ENCODE data around the gene DOLK. TPM values are rescaled to one million over a fixed set of nuclear protein-coding genes. Genes with fewer than 3 reads are reported as not detected.

DOLK gene
- 10 to 100 TPM in 3 of 4 donors, 1 to 10 TPM in 1; 9.4 to 13.1 (median 12.3) TPM for total RNA-seq

GRCh38 chr9:128947527-128948301 lies at the start of gene DOLK, which contains the start of gene NUP188:
Gene DOLK, minus strand, starts transcription at chr9:128947603. Its CDS starts 300 bp downstream, at chr9:128947303.
Gene NUP188, plus strand, starts transcription at chr9:128947699. Its CDS starts 21 bp downstream, at chr9:128947720.
- peaks cover 0 to 57% (median 13%) of the 10 kb centered on the region in 4 donors for H3K4me1 ChIP-seq
- peak within 1 kb of the TSS; percentile 74 to 95 (median 92) for H3K27ac ChIP-seq
- TF ChIP-seq, protein P1, sequence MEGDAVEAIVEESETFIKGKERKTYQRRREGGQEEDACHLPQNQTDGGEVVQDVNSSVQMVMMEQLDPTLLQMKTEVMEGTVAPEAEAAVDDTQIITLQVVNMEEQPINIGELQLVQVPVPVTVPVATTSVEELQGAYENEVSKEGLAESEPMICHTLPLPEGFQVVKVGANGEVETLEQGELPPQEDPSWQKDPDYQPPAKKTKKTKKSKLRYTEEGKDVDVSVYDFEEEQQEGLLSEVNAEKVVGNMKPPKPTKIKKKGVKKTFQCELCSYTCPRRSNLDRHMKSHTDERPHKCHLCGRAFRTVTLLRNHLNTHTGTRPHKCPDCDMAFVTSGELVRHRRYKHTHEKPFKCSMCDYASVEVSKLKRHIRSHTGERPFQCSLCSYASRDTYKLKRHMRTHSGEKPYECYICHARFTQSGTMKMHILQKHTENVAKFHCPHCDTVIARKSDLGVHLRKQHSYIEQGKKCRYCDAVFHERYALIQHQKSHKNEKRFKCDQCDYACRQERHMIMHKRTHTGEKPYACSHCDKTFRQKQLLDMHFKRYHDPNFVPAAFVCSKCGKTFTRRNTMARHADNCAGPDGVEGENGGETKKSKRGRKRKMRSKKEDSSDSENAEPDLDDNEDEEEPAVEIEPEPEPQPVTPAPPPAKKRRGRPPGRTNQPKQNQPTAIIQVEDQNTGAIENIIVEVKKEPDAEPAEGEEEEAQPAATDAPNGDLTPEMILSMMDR (IDR thresholded peaks at IDR 0.05) = peak in 1 of 5 experiments; percentile 36
- TF ChIP-seq EP300 (IDR thresholded peaks at IDR 0.05) (peak; percentile 93 to 99), POLR2A (IDR thresholded peaks at IDR 0.05) (peak; percentile 87 to 95)
- peak within 1 kb of the TSS; percentile 70 to 94 (median 78) for H3K4me3 ChIP-seq
- no peaks in the 10 kb centered on the region for H3K27me3 ChIP-seq
- peaks cover 0 to 61% (median 0%) of the 10 kb centered on the region in 3 donors for H3K36me3 ChIP-seq
- DNase-seq (ENCODE audit: low spot score in 2 of 2) = peak; percentile 95 to 98
- 0 to 1% methylated on average over 55 to 67 of the region's 86 CpGs for WGBS, 2 donors
- H3K9me3 ChIP-seq = no peaks in the 10 kb centered on the region

GRCh38 chr9:128995791-128996190 lies 48.4 kb upstream of the DOLK start:
- Histone ChIP-seq H3K4me1 (peaks cover 0 to 4% (median 0%) of the 10 kb centered on the region in 4 donors), H3K9me3 (no peaks in the 10 kb centered on the region), H3K36me3 (peaks cover 3 to 98% (median 46%) of the 10 kb centered on the region in 3 donors), H3K4me3 (no peak overlapping the region), H3K27ac (peak overlapping the region in 2 of 4 donors; percentile 34 to 46), H3K27me3 (no peaks in the 10 kb centered on the region)
- WGBS, 2 donors = 42 to 51% methylated on average over 5 of the region's 5 CpGs
- TF ChIP-seq POLR2A (IDR thresholded peaks at IDR 0.05) (no peak), EP300 (IDR thresholded peaks at IDR 0.05) (no peak)
- TF ChIP-seq, protein P1 (IDR thresholded peaks at IDR 0.05) = no peak
- DNase-seq (ENCODE audit: low spot score in 2 of 2) = no peak

- Histone ChIP-seq H3K4me1 (peaks cover 0 to 4% (median 0%) of the 10 kb centered on the region in 4 donors), H3K36me3 (peaks cover 3 to 94% (median 25%) of the 10 kb centered on the region in 3 donors), H3K27ac (no peak overlapping the region), H3K4me3 (no peak overlapping the region), H3K27me3 (no peaks in the 10 kb centered on the region), H3K9me3 (no peaks in the 10 kb centered on the region)
- WGBS, 2 donors = 64 to 66% methylated on average over 7 of the region's 7 CpGs
- TF ChIP-seq, protein P1 (IDR thresholded peaks at IDR 0.05) = no peak
- TF ChIP-seq POLR2A (IDR thresholded peaks at IDR 0.05) (no peak), EP300 (IDR thresholded peaks at IDR 0.05) (no peak)
- no peak for DNase-seq (ENCODE audit: low spot score in 2 of 2)
Observed at GRCh38 chr9:128992995-128993394, 45.6 kb upstream of the DOLK start.

- no peaks in the 10 kb centered on the region for H3K27me3 ChIP-seq
- H3K36me3 ChIP-seq = peaks cover 2 to 94% (median 20%) of the 10 kb centered on the region in 3 donors
- no peak for TF ChIP-seq POLR2A (IDR thresholded peaks at IDR 0.05)
- TF ChIP-seq, protein P1 (IDR thresholded peaks at IDR 0.05) = no peak
- peak in 1 of 2 donors; percentile 51 for TF ChIP-seq EP300 (IDR thresholded peaks at IDR 0.05)
- peak overlapping the region in 3 of 4 donors; percentile 63 to 80 (median 72) for H3K27ac ChIP-seq
- DNase-seq (ENCODE audit: low spot score in 2 of 2) = no peak
- H3K4me3 ChIP-seq = peak overlapping the region in 1 of 4 donors; percentile 4
- WGBS, 2 donors = 47 to 58% methylated on average over 5 of the region's 5 CpGs
- peaks cover 0 to 5% (median 0%) of the 10 kb centered on the region in 4 donors for H3K4me1 ChIP-seq
- H3K9me3 ChIP-seq = no peaks in the 10 kb centered on the region
Observed at GRCh38 chr9:128987805-128988204, 40.4 kb upstream of the DOLK start.

DNA sequence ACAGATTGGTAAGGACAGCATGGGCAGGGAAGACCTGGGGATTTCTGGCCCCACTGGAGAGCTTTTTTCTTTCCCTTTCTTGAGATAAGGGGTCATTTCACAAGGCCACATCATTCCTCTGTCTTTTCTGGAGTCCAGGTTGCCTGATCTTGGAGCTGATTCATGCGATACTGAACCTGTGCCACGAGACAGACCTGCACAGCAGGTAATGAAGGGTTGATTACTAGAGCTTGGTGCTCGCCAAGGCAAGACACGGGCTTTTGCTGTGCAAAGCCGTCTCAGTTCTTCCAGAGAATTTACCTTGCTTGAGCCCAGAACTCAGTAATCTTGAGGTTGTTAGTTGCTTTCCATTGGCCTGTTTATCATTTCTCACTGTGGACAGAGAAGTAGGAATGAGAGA lies 39.3 kb upstream of the DOLK start:
- Histone ChIP-seq H3K27me3 (no peaks in the 10 kb centered on the region), H3K4me1 (peaks cover 0 to 5% (median 0%) of the 10 kb centered on the region in 4 donors), H3K9me3 (no peaks in the 10 kb centered on the region), H3K27ac (peak overlapping the region in 2 of 4 donors; percentile 63 to 72), H3K36me3 (peaks cover 2 to 95% (median 23%) of the 10 kb centered on the region in 3 donors), H3K4me3 (no peak overlapping the region)
- WGBS, 2 donors = 91 to 94% methylated on average over 5 of the region's 5 CpGs
- TF ChIP-seq, protein P1 (IDR thresholded peaks at IDR 0.05) = no peak
- TF ChIP-seq EP300 (IDR thresholded peaks at IDR 0.05) = no peak
- no peak for TF ChIP-seq POLR2A (IDR thresholded peaks at IDR 0.05)
- no peak for DNase-seq (ENCODE audit: low spot score in 2 of 2)
